GM10266 (cell line): ENCODE data around the gene ARMCX5.

ENCODE experiments used
- DNase-seq: peaks from one replicate; pipeline ENCODE4 v3.0.0; 2012; ENCODE audit errors: extremely low spot score
- TF ChIP-seq, protein P1 (sequence below): IDR thresholded peaks from 2 replicates; pipeline ENCODE4 v1.5.1; 2012; ENCODE audit warnings: mild to moderate bottlenecking, low read depth; ENCODE audit not compliant: control insufficient read depth, insufficient read depth; ENCODE audit errors: missing control alignments

ARMCX5 gene

DNA sequence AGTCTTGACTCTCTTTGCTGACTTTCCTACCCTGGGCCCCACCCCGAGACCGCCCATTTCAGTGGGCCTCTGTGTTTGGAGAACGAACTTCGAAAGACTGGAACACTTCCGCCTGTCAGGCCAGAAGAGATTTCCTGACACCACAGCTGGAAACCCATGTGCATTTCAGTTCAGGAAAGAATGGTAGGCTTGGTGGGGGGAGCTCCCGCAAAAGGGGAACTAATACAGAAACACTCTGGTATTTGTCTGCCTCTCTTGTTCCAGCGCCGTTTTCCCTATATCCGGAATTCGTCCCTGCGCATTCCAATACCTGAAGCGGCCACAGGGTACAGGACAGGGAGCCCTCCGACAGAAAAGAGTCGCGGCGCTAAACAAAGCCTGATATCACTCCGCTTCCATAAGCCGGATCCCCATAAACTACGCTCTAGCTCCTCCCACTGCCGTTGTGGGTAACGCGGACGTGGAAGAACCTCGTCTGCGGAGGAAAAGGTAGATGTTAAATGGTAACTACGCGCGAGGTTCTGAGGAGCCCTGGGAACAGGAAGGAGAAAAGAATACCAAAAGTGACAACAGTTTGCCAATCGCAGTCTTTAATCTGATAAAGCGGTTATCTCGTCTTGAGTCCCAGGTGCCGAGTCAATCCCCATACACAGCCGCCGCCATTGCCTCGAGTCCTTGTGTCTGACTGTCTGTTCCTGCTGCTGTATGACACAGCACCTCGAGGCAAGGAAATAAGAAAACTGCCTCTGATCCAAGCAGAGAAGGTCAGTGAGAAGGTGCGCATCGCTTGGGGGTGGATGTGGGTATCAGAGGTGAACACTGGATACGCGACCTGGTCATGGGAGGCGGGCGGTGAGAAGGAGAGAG, at the start of gene ARMCX5:
Gene ARMCX5, plus strand, starts transcription at position 432 of the 867 bp plus-strand sequence. CDS start 2,627 bp downstream, outside the sequence.
- DNase-seq, result peak; percentile 39
- TF ChIP-seq, protein P1, sequence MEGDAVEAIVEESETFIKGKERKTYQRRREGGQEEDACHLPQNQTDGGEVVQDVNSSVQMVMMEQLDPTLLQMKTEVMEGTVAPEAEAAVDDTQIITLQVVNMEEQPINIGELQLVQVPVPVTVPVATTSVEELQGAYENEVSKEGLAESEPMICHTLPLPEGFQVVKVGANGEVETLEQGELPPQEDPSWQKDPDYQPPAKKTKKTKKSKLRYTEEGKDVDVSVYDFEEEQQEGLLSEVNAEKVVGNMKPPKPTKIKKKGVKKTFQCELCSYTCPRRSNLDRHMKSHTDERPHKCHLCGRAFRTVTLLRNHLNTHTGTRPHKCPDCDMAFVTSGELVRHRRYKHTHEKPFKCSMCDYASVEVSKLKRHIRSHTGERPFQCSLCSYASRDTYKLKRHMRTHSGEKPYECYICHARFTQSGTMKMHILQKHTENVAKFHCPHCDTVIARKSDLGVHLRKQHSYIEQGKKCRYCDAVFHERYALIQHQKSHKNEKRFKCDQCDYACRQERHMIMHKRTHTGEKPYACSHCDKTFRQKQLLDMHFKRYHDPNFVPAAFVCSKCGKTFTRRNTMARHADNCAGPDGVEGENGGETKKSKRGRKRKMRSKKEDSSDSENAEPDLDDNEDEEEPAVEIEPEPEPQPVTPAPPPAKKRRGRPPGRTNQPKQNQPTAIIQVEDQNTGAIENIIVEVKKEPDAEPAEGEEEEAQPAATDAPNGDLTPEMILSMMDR, result no peak

DNA sequence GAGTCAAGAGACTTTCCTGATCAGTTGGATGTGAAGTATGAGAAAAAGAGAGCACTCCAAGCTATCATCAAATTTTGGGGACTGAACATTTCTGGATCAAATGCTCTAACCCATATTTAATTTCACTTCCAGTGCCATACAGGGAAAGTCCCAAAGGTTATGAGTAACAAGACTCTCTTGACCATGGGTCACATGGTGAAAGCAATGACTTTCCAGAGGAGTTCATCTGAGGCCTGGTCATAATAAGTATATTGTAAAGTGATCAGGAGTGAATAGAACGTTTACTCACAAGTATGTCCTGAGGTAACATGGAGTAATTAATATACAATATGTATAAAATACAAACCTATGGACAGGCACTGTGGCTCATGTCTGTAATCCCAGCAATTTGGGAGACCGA, 40.7 kb upstream of the ARMCX5 start:
- TF ChIP-seq, protein P1, result no peak

DNA sequence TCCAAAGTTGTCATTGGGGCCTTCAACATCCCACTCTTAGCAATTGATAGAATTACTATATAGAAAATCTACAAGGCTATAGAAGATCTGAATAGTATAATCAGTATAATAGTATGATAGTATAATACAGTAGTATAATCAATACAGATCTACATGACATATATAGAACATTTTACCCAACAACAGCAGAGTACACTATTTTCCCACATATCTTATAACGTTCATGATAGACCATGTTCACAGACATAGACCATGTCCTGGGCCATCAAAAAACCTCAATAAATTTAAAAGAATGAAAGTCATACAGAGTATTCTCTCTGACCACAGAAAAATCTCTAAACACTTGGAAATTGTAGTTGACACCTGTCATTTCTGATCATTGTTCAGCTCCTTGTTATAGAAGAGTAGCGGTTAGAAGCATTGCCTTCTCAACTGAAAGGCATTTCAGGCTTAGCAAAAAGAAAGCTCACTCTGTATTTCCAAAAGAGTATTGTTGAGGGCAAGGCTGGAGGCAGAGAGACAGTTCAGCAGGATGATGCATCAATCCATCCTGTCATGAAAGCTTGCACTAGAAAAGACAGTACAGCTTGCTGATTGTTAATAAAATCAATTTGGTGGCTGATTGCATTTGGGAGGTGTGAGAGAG, 38.8 kb upstream of the ARMCX5 start:
- DNase-seq, result no peak
- TF ChIP-seq, protein P1, result no peak

More for the DNA sequence above, 40.7 kb upstream of the ARMCX5 start:
- DNase-seq, result no peak

DNA sequence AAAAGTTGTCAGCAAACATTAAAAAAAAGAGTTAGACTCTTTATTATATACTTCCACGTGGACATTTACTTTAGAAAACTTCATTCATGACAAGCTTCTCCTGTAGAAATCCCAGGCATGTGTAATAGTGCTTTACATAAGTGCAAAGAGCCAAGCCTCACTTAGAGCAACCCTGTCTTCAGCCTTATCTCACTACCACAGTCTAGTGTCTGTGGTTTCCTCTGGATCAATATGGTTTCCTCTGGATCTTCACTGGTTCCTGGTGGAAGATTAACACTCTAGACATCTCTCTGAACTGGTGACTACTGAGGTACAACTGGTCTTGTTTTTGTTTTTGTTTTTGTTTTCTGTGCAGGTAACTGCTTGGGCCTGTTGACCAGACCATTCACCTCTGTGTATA, 18.4 kb upstream of the ARMCX5 start:
- TF ChIP-seq, protein P1, result no peak
- DNase-seq, result no peak

DNA sequence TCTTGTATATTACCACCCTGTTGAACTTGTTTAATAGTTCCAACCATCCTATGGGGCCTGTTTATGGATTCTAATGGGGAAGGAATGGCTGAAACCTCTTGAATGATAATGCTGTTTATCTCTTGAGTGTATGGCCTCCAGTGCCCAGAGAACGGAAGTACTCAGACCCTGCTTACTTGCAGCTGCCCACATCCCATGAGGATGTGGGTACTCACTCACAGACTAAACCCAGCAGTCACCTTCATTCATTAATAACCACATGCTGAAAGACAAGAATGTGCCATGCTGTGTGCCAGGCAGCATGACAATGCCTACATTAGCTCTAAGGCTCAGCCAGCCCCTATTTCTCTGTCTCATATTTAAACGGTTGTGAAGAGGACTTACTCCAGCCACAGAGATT, 5.9 kb upstream of the ARMCX5 start:
- DNase-seq, result no peak
- TF ChIP-seq, protein P1, result no peak

DNA sequence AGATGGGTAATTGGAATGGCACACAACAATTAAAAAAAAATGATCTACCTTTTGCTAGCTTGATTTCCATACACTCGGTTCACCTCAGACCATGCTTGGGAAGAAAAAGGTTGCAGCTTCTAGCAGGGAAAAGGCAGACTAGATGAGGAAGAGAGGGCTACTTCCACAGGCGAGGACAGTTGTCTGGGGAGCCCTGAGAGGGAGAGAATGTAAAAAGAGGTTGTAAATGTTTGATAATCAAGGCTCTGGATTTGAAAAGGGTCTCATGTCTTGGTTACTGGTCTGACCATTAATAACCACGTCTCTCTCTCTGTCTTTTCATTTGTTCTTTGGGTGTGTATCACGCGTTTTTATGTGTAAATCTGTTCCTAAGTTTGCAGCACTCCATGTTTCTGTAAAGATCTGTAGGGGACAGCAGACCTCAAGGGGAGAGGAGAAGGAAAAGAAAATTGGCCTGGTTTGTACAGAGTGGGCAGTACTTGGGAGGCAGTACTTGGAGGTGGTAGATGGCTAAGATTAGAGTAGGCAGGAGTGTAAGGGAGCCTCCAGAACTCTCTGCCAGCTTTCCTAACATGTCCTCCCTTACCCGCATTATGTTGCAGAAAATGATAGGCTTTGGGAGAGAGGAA, 750 bp downstream of the ARMCX5 start:
- TF ChIP-seq, protein P1, result no peak
- no peak for DNase-seq

DNA sequence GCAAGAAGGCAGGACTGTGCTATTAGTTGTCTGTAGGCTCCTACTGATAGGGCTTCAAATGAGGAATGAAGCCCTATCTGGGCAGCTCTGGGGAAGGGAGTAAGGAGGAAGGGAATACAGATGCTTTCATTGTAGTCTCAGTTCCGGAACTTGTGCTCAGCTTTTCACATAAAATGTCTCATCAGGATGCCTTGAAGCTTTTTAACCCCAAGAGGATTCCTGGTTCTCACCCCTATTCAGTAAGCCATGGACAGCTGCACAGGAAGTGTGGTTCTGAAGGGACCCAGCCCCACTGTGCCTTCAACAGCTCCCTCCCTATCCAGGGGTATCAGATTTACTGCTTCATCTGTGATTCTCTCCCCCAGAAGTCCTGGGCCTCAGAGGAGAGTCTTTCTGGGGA, 5.0 kb downstream of the ARMCX5 start:
- TF ChIP-seq, protein P1, result no peak
- no peak for DNase-seq
